Natural killer cell (primary cell): ENCODE measurements around the gene SH3BGR. TPM values are rescaled to one million over a fixed set of nuclear protein-coding genes. Genes with fewer than 3 reads are reported as not detected.

ENCODE experiments used
- ATAC-seq, 3 donors: fragments of 150-1000 bp in 2 of 3; fragments of 200-7000 bp in 1 of 3; cut with Tn5 transposase; 1 replicate in 1 of 3; 2 replicates in 2 of 3; pipeline ENCODE4 v1.10.0; 2021; ENCODE audit warnings: mild to moderate bottlenecking in 2 of 3, moderate library complexity in 2 of 3
- DNase-seq, 2 donors: peaks; one replicate each; pipeline versions ENCODE4 v3.0.0 to v3.0.0-alpha.2; 2013 to 2021; ENCODE audit warnings: mixed read lengths in 1 of 2
- H3K27ac ChIP-seq: one replicate; pipeline ENCODE4 v1.5.1; 2013; ENCODE audit warnings: mild to moderate bottlenecking, low read length
- H3K27me3 ChIP-seq: one replicate; pipeline ENCODE4 v1.6.1; 2013; ENCODE audit warnings: low read length; ENCODE audit not compliant: control insufficient read depth, insufficient read depth
- H3K36me3 ChIP-seq: one replicate; pipeline ENCODE4 v1.6.1; 2013; ENCODE audit warnings: low read length; ENCODE audit not compliant: control insufficient read depth, insufficient read depth
- H3K4me1 ChIP-seq: one replicate; pipeline ENCODE4 v1.6.1; 2013; ENCODE audit warnings: low read length; ENCODE audit not compliant: control insufficient read depth, insufficient read depth
- H3K4me3 ChIP-seq: one replicate; pipeline ENCODE4 v1.5.1; 2013; ENCODE audit warnings: low read length
- H3K9me3 ChIP-seq: one replicate; pipeline ENCODE4 v1.6.1; 2013; ENCODE audit warnings: low read length; ENCODE audit not compliant: control insufficient read depth, insufficient read depth
- H3K27ac Mint-ChIP-seq, 2 donors: one replicate each; pipeline ENCODE4 v1.8.0; 2022; ENCODE audit warnings: mild to moderate bottlenecking in 2 of 2, mixed read lengths in 2 of 2, moderate library complexity in 1 of 2
- H3K27me3 Mint-ChIP-seq, 2 donors: one replicate each; pipeline ENCODE4 v1.8.0; 2022; ENCODE audit warnings: low read depth in 2 of 2, mixed read lengths in 2 of 2
- H3K36me3 Mint-ChIP-seq: one replicate; pipeline ENCODE4 v1.8.0; 2022; ENCODE audit warnings: mixed read lengths
- H3K4me1 Mint-ChIP-seq, 2 donors: one replicate each; pipeline ENCODE4 v1.8.0; 2022; ENCODE audit warnings: mixed read lengths in 2 of 2
- H3K4me3 Mint-ChIP-seq: one replicate; pipeline ENCODE4 v1.8.0; 2022; ENCODE audit warnings: mild to moderate bottlenecking, moderate library complexity, mixed read lengths
- H3K9me3 Mint-ChIP-seq, 2 donors: one replicate each; pipeline ENCODE4 v1.8.0; 2022; ENCODE audit warnings: mixed read lengths in 2 of 2
- WGBS: methylation state at CpG from one replicate; pipeline ENCODE4 v1.1.7; 2013; ENCODE audit warnings: missing lambda C conversion rate; ENCODE audit not compliant: insufficient coverage; 5-methylcytosine and 5-hydroxymethylcytosine counted together
- intact Hi-C: fragments of 100-400 bp; cut with micrococcal nuclease; formaldehyde crosslinking; loops from one replicate; pipeline ENCODE4 v1.14.2; 2022
- total RNA-seq, 4 donors: library from RNA; stranded (reverse); fragments of 120-200 nt in 1 of 4; gene quantifications; one replicate each; pipeline versions ENCODE4 v1.2.3 to v1.2.4, GENCODE V29; 2013 to 2022
- TF ChIP-seq, protein P1 (sequence below): fragments of 200-600 bp; IDR thresholded peaks from one replicate; pipeline ENCODE4 v1.8.0; 2022; ENCODE audit warnings: antibody characterized with exemption

The SH3BGR gene
- total RNA-seq, 3 donors from 2014 or later (not counting 1 experiment from before 2014, with no cell fraction given): 0.75 to 1.3 TPM; not detected in 1

DNA sequence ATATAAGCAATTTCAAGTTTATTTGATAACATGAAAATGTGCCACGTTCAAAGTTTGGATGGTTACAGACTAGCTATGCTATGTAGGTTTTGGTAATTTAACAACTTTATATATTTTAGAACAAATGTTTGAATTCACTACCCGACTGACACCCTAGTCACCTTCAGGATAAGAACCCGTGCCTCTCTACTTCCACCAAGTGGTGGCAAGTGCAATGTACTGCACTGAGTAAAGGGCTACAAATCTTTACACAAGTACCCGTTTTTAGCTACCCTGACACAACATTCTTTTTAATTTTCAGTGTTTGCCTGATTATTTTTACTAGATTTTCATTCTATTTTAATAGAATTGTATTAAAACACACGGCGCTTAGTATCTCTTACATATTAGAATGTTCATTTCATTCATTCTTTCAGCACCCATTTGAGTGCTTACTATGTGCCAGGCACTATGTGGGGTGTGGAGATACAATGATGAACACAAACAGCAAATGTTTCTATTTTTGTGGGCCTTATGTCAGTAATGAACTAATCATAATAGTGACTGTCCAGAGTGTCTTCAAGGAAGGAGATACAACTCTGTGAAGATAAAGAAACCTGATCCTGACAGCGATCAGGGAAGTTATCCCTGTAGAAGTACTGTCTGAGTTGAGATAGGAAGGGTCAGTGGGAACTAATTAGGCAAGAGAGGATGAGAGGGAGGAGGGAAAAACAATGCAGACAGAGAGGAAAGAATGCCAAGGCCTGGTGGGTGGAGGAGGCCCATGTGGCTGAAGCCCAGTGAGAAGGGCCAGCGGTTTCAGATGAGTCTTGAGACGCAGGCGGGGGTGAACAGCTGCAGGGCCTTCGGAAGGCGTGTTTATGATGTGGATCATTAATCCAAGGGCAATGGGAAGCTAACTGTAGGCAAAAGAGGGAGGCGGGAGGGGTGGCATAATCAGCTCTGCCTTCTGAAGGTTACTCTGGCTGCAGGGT lies 10.0 kb upstream of the SH3BGR start:
- H3K4me3 ChIP-seq: no peak overlapping the region
- DNase-seq (peak in 1 of 2 donors; percentile 67), ATAC-seq (peak in 1 of 3 donors; percentile 25)
- Mint-ChIP-seq H3K4me3 (no peak overlapping the region), H3K27ac (no peak overlapping the region), H3K4me1 (peaks cover 11 to 15% of the 10 kb centered on the region in 2 donors), H3K27me3 (peaks cover 35 to 51% of the 10 kb centered on the region in 2 donors), H3K36me3 (no peaks in the 10 kb centered on the region), H3K9me3 (no peaks in the 10 kb centered on the region)
- H3K27me3 ChIP-seq: peaks cover 3% of the 10 kb centered on the region
- H3K27ac ChIP-seq: no peak overlapping the region
- no peaks in the 10 kb centered on the region for H3K9me3 ChIP-seq
- H3K4me1 ChIP-seq: peaks cover 9% of the 10 kb centered on the region
- no peaks in the 10 kb centered on the region for H3K36me3 ChIP-seq
- TF ChIP-seq, protein P1, sequence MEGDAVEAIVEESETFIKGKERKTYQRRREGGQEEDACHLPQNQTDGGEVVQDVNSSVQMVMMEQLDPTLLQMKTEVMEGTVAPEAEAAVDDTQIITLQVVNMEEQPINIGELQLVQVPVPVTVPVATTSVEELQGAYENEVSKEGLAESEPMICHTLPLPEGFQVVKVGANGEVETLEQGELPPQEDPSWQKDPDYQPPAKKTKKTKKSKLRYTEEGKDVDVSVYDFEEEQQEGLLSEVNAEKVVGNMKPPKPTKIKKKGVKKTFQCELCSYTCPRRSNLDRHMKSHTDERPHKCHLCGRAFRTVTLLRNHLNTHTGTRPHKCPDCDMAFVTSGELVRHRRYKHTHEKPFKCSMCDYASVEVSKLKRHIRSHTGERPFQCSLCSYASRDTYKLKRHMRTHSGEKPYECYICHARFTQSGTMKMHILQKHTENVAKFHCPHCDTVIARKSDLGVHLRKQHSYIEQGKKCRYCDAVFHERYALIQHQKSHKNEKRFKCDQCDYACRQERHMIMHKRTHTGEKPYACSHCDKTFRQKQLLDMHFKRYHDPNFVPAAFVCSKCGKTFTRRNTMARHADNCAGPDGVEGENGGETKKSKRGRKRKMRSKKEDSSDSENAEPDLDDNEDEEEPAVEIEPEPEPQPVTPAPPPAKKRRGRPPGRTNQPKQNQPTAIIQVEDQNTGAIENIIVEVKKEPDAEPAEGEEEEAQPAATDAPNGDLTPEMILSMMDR: peak; percentile 60
- 72% methylated on average over 9 of the region's 13 CpGs for WGBS
- intact Hi-C loops: no loop called here

DNA sequence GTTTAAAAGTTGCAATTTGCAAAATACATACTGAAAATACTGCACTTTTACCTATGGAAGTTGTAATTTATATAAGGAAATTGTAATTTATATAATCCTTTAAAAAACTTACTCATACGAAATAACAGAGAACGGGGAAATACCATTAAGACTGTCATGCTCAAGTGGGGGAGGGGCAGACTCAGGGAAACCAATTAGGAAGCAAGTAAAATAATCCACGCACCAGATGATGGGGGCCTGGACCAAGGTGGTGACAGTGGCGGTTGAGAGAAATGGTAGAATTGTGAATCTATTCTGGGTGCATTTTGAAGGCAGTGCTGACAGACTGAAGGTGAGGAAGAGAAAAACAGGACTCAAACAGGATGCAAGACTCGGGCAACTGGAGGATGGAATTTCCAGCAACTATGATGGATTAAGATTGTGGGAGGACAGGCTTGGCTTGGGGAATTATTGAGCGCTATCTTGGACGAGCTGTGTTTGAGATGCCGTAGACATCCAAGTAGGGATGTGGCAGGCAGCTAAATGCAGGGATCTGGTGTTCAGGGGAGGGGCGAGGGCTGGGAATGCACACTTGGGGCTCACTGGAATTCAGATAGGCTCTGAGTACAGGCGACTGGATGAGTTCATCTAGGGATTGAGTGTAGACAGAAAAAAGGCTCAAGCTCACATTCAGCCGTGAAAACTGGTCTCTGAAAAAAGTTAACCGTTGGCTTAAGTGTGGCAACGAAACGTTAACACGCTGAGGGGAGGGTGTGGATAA lies 7.2 kb upstream of the SH3BGR start:
- Histone ChIP-seq H3K4me1 (peaks cover 9% of the 10 kb centered on the region), H3K27ac (peak overlapping the region; percentile 58), H3K9me3 (no peaks in the 10 kb centered on the region), H3K4me3 (peak overlapping the region; percentile 73), H3K27me3 (no peaks in the 10 kb centered on the region), H3K36me3 (no peaks in the 10 kb centered on the region)
- Mint-ChIP-seq H3K9me3 (no peaks in the 10 kb centered on the region), H3K36me3 (no peaks in the 10 kb centered on the region), H3K4me3 (peak overlapping the region; percentile 95), H3K27ac (peak overlapping the region; percentile 93 to 94), H3K4me1 (peaks cover 11 to 15% of the 10 kb centered on the region in 2 donors), H3K27me3 (peaks cover 23 to 41% of the 10 kb centered on the region in 2 donors)
- no peak for DNase-seq
- WGBS: 24% methylated on average over 13 of the region's 15 CpGs
- TF ChIP-seq, protein P1: no peak
- ATAC-seq: no peak
- intact Hi-C loops: loop anchor here (1.0 to 5.0 kb wide), 2 partner anchors 132 to 262 kb away; partner anchors contain the start of gene PSMG1

DNA sequence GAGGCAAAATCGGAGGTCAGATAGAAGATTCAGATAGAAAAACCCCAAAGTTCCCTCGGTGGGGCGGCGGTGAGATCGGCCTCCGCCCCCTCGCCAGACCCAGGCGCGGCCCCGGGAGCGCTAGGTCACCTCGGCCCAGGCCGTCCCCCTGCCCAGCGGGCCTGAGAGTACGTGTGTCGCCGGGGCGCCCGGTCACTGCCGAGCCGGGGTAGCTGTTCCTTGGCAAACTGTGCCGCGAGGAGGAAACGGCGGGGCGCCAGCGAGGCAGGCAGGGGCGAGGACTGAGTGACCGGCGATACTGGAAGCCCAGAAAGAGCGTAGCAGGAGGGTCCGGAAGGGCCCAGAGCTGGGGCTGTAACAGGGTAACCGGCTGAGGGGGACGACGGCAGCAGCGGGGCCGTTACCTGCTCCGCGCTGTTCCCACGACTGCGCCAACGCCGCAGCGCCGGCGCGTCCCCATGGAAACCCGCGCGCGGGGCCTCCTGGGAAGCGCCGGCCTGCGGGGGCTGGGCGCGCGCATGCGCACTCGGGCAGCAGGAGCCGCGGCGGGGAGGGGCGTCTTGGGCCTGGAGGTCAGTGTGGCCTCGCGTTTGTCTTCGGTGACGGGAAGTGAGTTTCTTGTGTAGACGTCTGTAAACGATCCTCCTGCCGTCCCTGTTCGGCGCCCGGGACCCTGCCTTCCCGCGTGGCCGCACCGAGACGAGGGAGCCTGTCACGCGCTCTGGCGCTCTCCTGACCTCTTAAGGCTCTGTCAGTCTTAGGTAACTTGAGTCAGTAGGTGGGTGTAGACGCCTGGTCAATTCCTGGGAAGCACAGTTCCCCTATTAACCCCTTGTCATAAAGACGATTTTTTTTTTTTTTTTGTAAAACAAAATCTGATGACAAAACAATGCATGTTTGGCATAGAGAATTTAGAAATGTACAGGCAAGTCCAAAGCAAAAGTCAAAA lies 6.2 kb upstream of the SH3BGR start, which contains the start of gene LCA5L:
Gene LCA5L (minus strand): TSS at position 458 of the 949 bp plus-strand sequence. CDS start 17,285 bp downstream, outside the sequence.
- peak within 1 kb of the TSS; percentile 95 for H3K4me3 Mint-ChIP-seq
- TF ChIP-seq, protein P1: no peak
- Histone ChIP-seq H3K36me3 (no peaks in the 10 kb centered on the region), H3K27ac (peak within 1 kb of the TSS; percentile 95), H3K4me3 (peak within 1 kb of the TSS; percentile 73), H3K4me1 (peaks cover 9% of the 10 kb centered on the region), H3K9me3 (no peaks in the 10 kb centered on the region), H3K27me3 (no peaks in the 10 kb centered on the region)
- peak; percentile 88 to 95 (median 91) for ATAC-seq
- WGBS: under 1% methylated on average over 81 of the region's 83 CpGs
- no peaks in the 10 kb centered on the region for H3K9me3 Mint-ChIP-seq
- intact Hi-C loops: loop anchor here (1.0 to 5.0 kb wide), 2 partner anchors 133 to 263 kb away; partner anchors contain the start of gene PSMG1
- H3K4me1 Mint-ChIP-seq: peaks cover 11 to 15% of the 10 kb centered on the region in 2 donors
- DNase-seq: peak; percentile 91 to 96
- H3K27ac Mint-ChIP-seq: peak within 1 kb of the TSS; percentile 93 to 94
- H3K27me3 Mint-ChIP-seq: peaks cover 22 to 41% of the 10 kb centered on the region in 2 donors
- no peaks in the 10 kb centered on the region for H3K36me3 Mint-ChIP-seq
